Endothelial cell (in vitro differentiated cells): ENCODE data around the gene PRKCA. TPM values are rescaled to one million over a fixed set of nuclear protein-coding genes. Genes with fewer than 3 reads are reported as not detected.

Source experiments
- DNase-seq: peaks from one replicate; pipeline ENCODE4 v3.0.0; 2021; ENCODE audit warnings: low spot score
- H3K27ac Mint-ChIP-seq: one replicate; pipeline ENCODE4 v1.8.0; 2021; ENCODE audit warnings: mixed read lengths, inconsistent platforms; ENCODE audit not compliant: unreplicated experiment
- H3K27me3 Mint-ChIP-seq: one replicate; pipeline ENCODE4 v1.8.0; 2021; ENCODE audit warnings: mild to moderate bottlenecking, moderate library complexity, mixed read lengths, inconsistent platforms; ENCODE audit not compliant: unreplicated experiment
- H3K36me3 Mint-ChIP-seq: one replicate; pipeline ENCODE4 v1.8.0; 2021; ENCODE audit warnings: mild to moderate bottlenecking, low read depth, mixed read lengths, inconsistent platforms; ENCODE audit not compliant: unreplicated experiment
- H3K4me1 Mint-ChIP-seq: one replicate; pipeline ENCODE4 v1.8.0; 2021; ENCODE audit warnings: mild to moderate bottlenecking, mixed read lengths, inconsistent platforms; ENCODE audit not compliant: unreplicated experiment
- H3K4me3 Mint-ChIP-seq: one replicate; pipeline ENCODE4 v1.8.0; 2021; ENCODE audit warnings: mild to moderate bottlenecking, mixed read lengths, inconsistent platforms; ENCODE audit not compliant: unreplicated experiment
- H3K9me3 Mint-ChIP-seq: one replicate; pipeline ENCODE4 v1.8.0; 2021; ENCODE audit warnings: mixed read lengths, inconsistent platforms; ENCODE audit not compliant: unreplicated experiment
- total RNA-seq: library from RNA; stranded (reverse); fragmentation: NEBNext Ultra II Directional; extraction: Animal tissue kit (Norgen Biotek cat#: 25700); gene quantifications from one replicate; pipeline ENCODE4 v1.2.1, GENCODE V29; 2021; ENCODE audit not compliant: unreplicated experiment
- TF ChIP-seq, protein P1 (sequence below): fragments of 200-600 bp; sonication (generic); IDR thresholded peaks from one replicate; pipeline ENCODE4 v1.5.0; 2021; ENCODE audit warnings: antibody characterized with exemption; ENCODE audit not compliant: unreplicated experiment

PRKCA gene
- total RNA-seq, 1 donor from 2014 or later: 2.1 TPM

DNA sequence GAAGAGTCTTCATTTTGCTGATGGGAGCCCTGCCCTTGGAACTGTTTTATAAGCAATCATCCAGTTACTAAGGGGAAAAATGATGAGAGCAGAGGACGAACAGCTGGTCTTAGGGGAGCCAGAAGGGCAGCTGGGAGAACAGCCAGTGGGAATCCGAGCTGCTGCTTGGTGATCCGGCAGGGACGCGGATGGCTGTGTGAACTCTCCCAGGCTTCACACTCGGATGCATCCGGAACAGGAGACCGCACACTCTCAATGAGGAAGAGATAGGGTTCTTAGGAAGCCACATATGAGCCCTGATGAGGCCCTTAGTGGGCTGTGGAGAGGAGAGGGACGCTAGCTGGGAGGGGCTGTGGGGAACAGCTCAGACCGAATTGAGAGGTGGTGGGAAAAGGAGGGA lies 527.5 kb downstream of the PRKCA start:
- no peak overlapping the region for H3K4me3 Mint-ChIP-seq
- TF ChIP-seq, protein P1, sequence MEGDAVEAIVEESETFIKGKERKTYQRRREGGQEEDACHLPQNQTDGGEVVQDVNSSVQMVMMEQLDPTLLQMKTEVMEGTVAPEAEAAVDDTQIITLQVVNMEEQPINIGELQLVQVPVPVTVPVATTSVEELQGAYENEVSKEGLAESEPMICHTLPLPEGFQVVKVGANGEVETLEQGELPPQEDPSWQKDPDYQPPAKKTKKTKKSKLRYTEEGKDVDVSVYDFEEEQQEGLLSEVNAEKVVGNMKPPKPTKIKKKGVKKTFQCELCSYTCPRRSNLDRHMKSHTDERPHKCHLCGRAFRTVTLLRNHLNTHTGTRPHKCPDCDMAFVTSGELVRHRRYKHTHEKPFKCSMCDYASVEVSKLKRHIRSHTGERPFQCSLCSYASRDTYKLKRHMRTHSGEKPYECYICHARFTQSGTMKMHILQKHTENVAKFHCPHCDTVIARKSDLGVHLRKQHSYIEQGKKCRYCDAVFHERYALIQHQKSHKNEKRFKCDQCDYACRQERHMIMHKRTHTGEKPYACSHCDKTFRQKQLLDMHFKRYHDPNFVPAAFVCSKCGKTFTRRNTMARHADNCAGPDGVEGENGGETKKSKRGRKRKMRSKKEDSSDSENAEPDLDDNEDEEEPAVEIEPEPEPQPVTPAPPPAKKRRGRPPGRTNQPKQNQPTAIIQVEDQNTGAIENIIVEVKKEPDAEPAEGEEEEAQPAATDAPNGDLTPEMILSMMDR: no peak
- no peak for DNase-seq
- H3K4me1 Mint-ChIP-seq: peaks cover 16% of the 10 kb centered on the region
- H3K36me3 Mint-ChIP-seq: peaks cover 3% of the 10 kb centered on the region
- no peaks in the 10 kb centered on the region for H3K9me3 Mint-ChIP-seq
- H3K27me3 Mint-ChIP-seq: peaks cover 8% of the 10 kb centered on the region
- H3K27ac Mint-ChIP-seq: no peak overlapping the region

DNA sequence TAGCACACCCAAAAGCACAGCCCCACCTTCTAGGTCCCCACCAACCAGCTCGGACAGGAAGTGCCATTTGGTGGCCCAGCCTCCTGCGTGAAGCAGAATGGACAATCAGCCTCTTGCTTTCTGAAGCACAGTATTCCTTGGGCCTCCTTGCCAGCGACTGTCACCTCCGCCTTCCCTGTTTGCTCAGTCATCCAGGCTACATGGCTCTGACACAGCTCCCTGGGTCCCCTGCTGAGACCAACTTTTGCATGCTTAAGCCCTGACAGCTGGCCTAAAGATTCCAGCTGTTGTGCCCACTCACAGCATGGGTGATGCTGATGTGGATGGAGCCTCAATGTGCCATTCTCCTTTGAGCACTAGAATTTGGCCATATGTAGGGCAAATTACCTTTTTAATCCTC lies 528.0 kb downstream of the PRKCA start:
- H3K27me3 Mint-ChIP-seq: peaks cover 8% of the 10 kb centered on the region
- H3K9me3 Mint-ChIP-seq: no peaks in the 10 kb centered on the region
- no peak overlapping the region for H3K27ac Mint-ChIP-seq
- H3K4me1 Mint-ChIP-seq: peaks cover 16% of the 10 kb centered on the region
- no peak for DNase-seq
- H3K4me3 Mint-ChIP-seq: no peak overlapping the region
- TF ChIP-seq, protein P1: no peak
- H3K36me3 Mint-ChIP-seq: peaks cover 3% of the 10 kb centered on the region

DNA sequence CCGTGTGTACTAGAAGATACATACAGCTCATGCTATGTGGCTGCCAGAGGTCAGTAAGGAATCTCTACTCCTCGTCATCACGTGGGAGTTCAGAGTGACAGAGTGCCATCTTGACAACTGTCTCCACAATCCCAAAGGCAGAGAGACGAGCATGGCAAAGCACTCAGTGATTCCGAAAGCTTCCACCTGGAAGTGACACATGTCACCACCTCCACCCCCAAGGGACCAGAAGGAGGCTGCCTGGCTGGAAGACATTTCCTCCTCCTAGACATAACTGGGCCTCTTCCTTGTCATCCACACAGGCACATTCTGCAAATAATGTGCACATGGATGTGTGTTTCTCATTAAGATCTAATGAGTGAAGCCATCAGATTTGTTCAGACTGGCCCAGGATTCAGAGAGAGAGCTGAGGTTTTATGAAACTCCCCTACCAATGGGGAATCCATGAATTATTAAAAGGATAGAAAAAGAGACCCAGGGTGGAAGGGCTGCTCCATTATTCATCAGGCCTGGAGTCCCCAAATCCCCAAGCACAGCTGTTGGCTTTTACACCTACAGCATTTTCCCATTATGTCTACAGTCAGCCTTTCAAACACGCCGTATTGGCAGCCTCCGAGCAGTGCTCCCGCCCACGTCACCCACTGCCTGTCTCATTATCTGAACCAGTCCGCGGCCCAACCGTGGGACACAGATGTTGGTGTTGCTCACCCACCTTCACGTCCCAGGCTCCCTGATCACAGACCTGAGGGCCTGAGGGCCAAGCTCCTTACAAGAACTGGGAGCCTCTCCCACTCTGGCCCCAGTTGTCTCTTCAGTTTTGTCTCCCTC lies 529.2 kb downstream of the PRKCA start:
- DNase-seq: no peak
- Mint-ChIP-seq H3K27me3 (peaks cover 13% of the 10 kb centered on the region), H3K27ac (no peak overlapping the region), H3K36me3 (peaks cover 3% of the 10 kb centered on the region), H3K4me1 (peaks cover 16% of the 10 kb centered on the region), H3K4me3 (no peak overlapping the region), H3K9me3 (no peaks in the 10 kb centered on the region)
- TF ChIP-seq, protein P1: no peak

DNA sequence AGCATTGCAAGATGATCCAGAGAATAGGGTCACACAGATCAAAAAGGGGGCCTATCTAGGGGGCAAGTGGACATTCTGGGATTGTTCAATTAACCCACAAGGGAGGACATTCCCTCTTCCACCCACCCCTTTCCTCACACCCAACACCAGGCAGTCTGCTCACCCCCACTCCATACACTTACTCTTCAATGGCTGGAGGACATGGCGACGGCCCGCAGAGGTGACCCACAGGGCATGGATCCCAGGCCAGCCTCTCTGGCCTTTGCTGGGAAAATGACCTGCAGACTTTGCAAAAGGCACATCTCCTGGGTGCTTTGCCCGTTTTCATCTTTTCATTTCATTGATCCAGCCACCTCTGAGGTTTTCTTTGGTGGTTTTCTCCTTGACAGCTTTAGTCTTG lies 530.8 kb downstream of the PRKCA start:
- Mint-ChIP-seq H3K4me3 (no peak overlapping the region), H3K4me1 (peaks cover 14% of the 10 kb centered on the region), H3K27ac (no peak overlapping the region), H3K9me3 (no peaks in the 10 kb centered on the region), H3K27me3 (peaks cover 21% of the 10 kb centered on the region), H3K36me3 (peaks cover 3% of the 10 kb centered on the region)
- TF ChIP-seq, protein P1: no peak
- DNase-seq: no peak

DNA sequence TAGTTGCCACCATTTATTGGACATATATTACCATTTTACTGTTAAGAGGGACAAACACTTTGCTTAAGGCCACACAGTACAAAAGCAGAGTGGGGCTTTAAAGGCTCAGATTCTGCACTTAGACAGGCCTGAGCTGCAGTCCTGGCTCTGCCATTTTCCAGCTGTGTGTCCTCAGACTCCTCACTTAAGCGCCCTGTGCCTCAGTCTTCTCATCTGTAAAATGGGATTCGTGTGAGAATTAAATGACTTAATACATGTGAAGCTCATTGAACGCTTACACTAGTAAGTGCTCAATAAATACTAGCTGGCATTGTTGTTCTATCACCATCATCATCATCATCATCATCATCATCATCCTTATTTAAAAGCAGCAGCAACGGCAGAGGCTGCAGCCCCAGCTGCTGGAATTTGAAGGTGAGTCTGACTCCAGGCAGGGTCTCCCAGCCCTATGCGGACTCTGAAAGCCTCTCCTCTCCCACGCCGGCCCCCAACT lies 532.1 kb downstream of the PRKCA start:
- no peaks in the 10 kb centered on the region for H3K9me3 Mint-ChIP-seq
- H3K4me1 Mint-ChIP-seq: peaks cover 6% of the 10 kb centered on the region
- peaks cover 7% of the 10 kb centered on the region for H3K36me3 Mint-ChIP-seq
- TF ChIP-seq, protein P1: no peak
- H3K4me3 Mint-ChIP-seq: no peak overlapping the region
- H3K27me3 Mint-ChIP-seq: peaks cover 20% of the 10 kb centered on the region
- DNase-seq: no peak
- H3K27ac Mint-ChIP-seq: no peak overlapping the region
